Hepatocyte (in vitro differentiated cells): ENCODE data around the gene TMEM192. TPM values are rescaled to one million over a fixed set of nuclear protein-coding genes. Genes with fewer than 3 reads are reported as not detected.
"Not testable (repeated sequence)": the region's sequence is repeated elsewhere in the genome, so short reads cannot be mapped to it uniquely, and the experiment has no call there.

Experiments used
- DNase-seq: peaks from one replicate; pipeline ENCODE4 v3.0.0-alpha.2; 2016; ENCODE audit warnings: low spot score
- H2AFZ ChIP-seq: fragments of 200-600 bp; sonication (generic); 2 replicates; pipeline ENCODE4 v1.6.0; 2016; ENCODE audit warnings: antibody characterized with exemption, mild to moderate bottlenecking
- H3K27ac ChIP-seq: fragments of 200-600 bp; sonication (generic); 2 replicates; pipeline ENCODE4 v1.5.1; 2016; ENCODE audit warnings: mild to moderate bottlenecking
- H3K27me3 ChIP-seq: fragments of 200-600 bp; sonication (generic); 2 replicates; pipeline ENCODE4 v1.6.1; 2016
- H3K36me3 ChIP-seq: fragments of 200-600 bp; sonication (generic); replicated peaks from 2 replicates; pipeline ENCODE4 v1.5.1; 2016; ENCODE audit warnings: low read depth; ENCODE audit not compliant: insufficient read depth
- H3K4me1 ChIP-seq: fragments of 200-600 bp; sonication (generic); 2 replicates; pipeline ENCODE4 v1.5.1; 2016; ENCODE audit warnings: mild to moderate bottlenecking, moderate library complexity; ENCODE audit not compliant: insufficient read depth
- H3K4me2 ChIP-seq: fragments of 200-600 bp; sonication (generic); 2 replicates; pipeline ENCODE4 v1.6.0; 2016
- H3K4me3 ChIP-seq: fragments of 200-600 bp; sonication (generic); 2 replicates; pipeline ENCODE4 v1.5.1; 2016; ENCODE audit warnings: mild to moderate bottlenecking
- H3K79me2 ChIP-seq: fragments of 200-600 bp; sonication (generic); 2 replicates; pipeline ENCODE4 v1.6.0; 2017; ENCODE audit warnings: mild to moderate bottlenecking
- H3K9me2 ChIP-seq: fragments of 200-600 bp; sonication (generic); replicated peaks from 2 replicates; pipeline ENCODE4 v1.6.0; 2017; ENCODE audit warnings: mild to moderate bottlenecking; ENCODE audit not compliant: insufficient read depth
- H3K9me3 ChIP-seq: fragments of 200-600 bp; sonication (generic); 2 replicates; pipeline ENCODE4 v1.5.1; 2016; ENCODE audit warnings: low read depth, mild to moderate bottlenecking
- H4K20me1 ChIP-seq: fragments of 200-600 bp; sonication (generic); 2 replicates; pipeline ENCODE4 v1.6.0; 2016; ENCODE audit warnings: mild to moderate bottlenecking; ENCODE audit not compliant: insufficient read depth, poor library complexity, severe bottlenecking
- EZH2 ChIP-seq: fragments of 200-600 bp; sonication (generic); IDR thresholded peaks from 2 replicates; pipeline ENCODE4 v1.6.1; 2016; ENCODE audit warnings: antibody characterized with exemption, mild to moderate bottlenecking, borderline replicate concordance
- EZH2phosphoT487 ChIP-seq: fragments of 200-600 bp; sonication (generic); IDR thresholded peaks from one replicate; pipeline ENCODE4 v1.6.1; 2018; ENCODE audit warnings: antibody characterized with exemption, mild to moderate bottlenecking, low read depth, moderate library complexity; ENCODE audit not compliant: unreplicated experiment, severe bottlenecking
- WGBS: methylation state at CpG from one replicate; pipeline ENCODE4 v1.1.6; 2016; ENCODE audit warnings: low lambda C conversion rate; ENCODE audit errors: missing lambda C conversion rate; 5-methylcytosine and 5-hydroxymethylcytosine counted together
- polyA plus RNA-seq: library from polyadenylated mRNA; unstranded; fragments of >200 nt; fragmentation: Nextera tagmentation; extraction: Ambion mirVana; gene quantifications from 2 replicates; pipeline ENCODE4 v1.2.1, GENCODE V29; 2016
- total RNA-seq: library from RNA; depleted of rRNA; stranded (reverse); fragments of >200 nt; gene quantifications from 2 replicates; pipeline ENCODE4 v1.2.3, GENCODE V29; 2014
- TF ChIP-seq, protein P1 (sequence below): fragments of 200-600 bp; sonication (generic); IDR thresholded peaks from 2 replicates; pipeline ENCODE4 v1.5.1; 2016; ENCODE audit warnings: antibody characterized with exemption, mild to moderate bottlenecking; ENCODE audit not compliant: poor library complexity

The TMEM192 gene
- total and polyA plus RNA-seq, 2 experiments from 2014 or later, result 22.5 to 34.7 TPM

DNA sequence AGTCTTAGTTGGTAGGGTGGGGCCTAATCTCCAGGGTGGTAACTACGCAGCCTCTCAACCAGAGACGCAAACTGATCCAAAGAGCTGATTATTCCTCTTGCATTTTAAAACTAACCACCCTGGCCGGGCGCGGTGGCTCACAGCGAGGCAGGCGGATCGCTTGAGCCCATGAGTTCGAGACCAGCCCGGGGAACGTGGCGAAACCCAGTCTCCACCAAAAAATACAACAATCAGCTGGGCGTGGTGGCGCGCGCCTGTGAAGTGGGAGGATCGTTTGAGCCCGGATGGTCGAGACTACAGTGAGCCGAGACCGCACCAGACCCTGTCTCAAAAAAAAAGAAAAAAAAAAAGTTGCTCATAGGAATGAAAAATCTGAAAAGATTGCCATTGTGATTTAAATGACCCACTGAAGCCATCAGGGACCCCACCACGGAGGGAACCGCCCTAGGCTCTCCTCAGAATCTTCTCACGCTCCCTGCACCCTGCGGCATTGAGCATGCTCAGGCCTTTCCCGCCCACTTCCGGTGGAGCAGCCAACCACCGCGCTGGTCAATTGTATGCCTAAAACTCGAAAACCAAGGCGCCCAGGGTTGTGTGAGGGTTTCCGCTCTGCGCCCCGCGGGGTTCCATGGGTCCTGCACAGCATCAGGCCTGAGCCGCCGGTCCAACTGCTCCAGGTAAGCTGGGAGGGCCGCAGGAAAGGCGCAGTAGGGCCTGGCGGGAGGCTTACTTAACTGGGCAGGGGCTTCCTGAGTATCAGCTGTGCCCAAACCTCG is 81.0 kb downstream of the TMEM192 start, which contains the start of gene TRIM60:
Gene TRIM60, plus strand, starts transcription at position 564 of the 776 bp plus-strand sequence. CDS start 8,074 bp downstream, outside the sequence.
- no peak for DNase-seq
- 98% methylated on average over 41 of the region's 41 CpGs for WGBS
- H3K79me2 ChIP-seq, result no peaks in the 10 kb centered on the region
- no peak within 1 kb of the TSS for H2AFZ ChIP-seq
- no peak within 1 kb of the TSS for H3K4me3 ChIP-seq
- no peaks in the 10 kb centered on the region for H3K27me3 ChIP-seq
- H3K36me3 ChIP-seq, result no peaks in the 10 kb centered on the region
- no peak within 1 kb of the TSS for H3K4me2 ChIP-seq
- no peak within 1 kb of the TSS for H3K27ac ChIP-seq
- H3K9me3 ChIP-seq, result no peaks in the 10 kb centered on the region
- no peaks in the 10 kb centered on the region for H3K9me2 ChIP-seq
- H4K20me1 ChIP-seq, result no peaks in the 10 kb centered on the region
- TF ChIP-seq EZH2phosphoT487, result no peak
- TF ChIP-seq, protein P1, sequence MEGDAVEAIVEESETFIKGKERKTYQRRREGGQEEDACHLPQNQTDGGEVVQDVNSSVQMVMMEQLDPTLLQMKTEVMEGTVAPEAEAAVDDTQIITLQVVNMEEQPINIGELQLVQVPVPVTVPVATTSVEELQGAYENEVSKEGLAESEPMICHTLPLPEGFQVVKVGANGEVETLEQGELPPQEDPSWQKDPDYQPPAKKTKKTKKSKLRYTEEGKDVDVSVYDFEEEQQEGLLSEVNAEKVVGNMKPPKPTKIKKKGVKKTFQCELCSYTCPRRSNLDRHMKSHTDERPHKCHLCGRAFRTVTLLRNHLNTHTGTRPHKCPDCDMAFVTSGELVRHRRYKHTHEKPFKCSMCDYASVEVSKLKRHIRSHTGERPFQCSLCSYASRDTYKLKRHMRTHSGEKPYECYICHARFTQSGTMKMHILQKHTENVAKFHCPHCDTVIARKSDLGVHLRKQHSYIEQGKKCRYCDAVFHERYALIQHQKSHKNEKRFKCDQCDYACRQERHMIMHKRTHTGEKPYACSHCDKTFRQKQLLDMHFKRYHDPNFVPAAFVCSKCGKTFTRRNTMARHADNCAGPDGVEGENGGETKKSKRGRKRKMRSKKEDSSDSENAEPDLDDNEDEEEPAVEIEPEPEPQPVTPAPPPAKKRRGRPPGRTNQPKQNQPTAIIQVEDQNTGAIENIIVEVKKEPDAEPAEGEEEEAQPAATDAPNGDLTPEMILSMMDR, result no peak
- no peak for TF ChIP-seq EZH2
- no peaks in the 10 kb centered on the region for H3K4me1 ChIP-seq

DNA sequence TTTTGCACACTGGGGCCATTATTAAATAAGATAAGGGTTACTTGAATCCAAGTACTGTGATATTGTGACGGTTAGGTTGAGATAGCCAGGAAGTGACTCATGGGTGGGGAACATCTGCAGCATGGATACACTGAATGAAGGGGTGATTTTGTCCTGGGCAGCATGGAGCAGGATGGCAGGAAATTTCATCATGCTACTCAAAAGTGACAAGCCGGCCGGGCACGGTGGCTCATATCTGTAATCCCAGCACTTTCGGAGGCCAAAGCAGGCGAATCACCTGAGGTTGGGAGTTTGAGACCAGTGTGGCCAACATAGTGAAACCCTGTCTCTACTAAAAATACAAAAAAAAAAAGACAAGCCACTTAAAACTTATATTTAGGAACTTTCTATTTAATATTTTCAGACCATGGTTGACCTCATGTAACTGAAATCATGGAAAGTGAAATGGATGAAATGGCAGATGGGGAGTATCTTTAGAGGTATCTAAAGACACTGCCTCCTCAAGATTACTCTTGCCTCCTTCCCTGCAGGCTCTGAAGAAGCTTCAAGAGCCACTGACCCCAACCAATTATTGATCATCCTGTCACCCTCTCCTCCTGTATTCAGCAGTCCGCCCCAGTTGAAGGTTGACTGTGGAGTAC is 84.8 kb downstream of the TMEM192 start:
- no peaks in the 10 kb centered on the region for H3K9me3 ChIP-seq
- H3K4me1 ChIP-seq, result no peaks in the 10 kb centered on the region
- no peak overlapping the region for H3K27ac ChIP-seq
- H3K4me2 ChIP-seq, result no peak overlapping the region
- H3K36me3 ChIP-seq, result no peaks in the 10 kb centered on the region
- no peaks in the 10 kb centered on the region for H4K20me1 ChIP-seq
- no peak for DNase-seq
- no peaks in the 10 kb centered on the region for H3K27me3 ChIP-seq
- H3K4me3 ChIP-seq, result no peak overlapping the region
- no peak for TF ChIP-seq EZH2phosphoT487
- TF ChIP-seq EZH2, result no peak
- TF ChIP-seq, protein P1, result no peak
- no peak overlapping the region for H2AFZ ChIP-seq
- no peaks in the 10 kb centered on the region for H3K9me2 ChIP-seq
- H3K79me2 ChIP-seq, result no peaks in the 10 kb centered on the region
- WGBS, result 90% methylated on average over 7 of the region's 7 CpGs

DNA sequence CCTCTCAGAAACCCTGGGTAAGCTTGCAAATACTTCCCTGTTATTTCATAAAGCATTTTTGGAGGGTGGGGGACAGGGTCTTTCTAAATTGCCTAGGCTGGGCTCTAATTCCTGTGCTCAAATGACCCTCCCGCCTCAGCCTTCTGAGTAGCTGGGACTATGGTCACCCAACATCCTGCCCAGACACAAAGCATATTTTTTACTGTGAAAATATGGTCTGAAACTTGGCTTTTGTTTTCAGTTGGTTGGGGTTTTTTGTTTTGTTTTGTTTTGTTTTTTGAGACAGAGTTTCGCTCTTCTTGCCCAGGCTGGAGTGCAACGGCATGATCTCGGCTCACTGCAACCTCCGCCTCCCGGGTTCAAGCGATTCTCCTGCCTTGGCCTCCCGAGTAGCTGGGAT is 86.9 kb downstream of the TMEM192 start:
- H3K27ac ChIP-seq, DNase-seq, H3K4me2 ChIP-seq, H4K20me1 ChIP-seq, H3K36me3 ChIP-seq, H3K9me3 ChIP-seq, H3K79me2 ChIP-seq, H3K9me2 ChIP-seq, H3K27me3 ChIP-seq, H2AFZ ChIP-seq, H3K4me3 ChIP-seq, H3K4me1 ChIP-seq: not testable (repeated sequence)
- 93% methylated on average over 8 of the region's 8 CpGs for WGBS

Other genes with a start within 250 kb of the TMEM192 start
- 1.5 and 1.6 TPM in 2 replicates for gene APELA, start 235.7 kb downstream of the TMEM192 start, total RNA-seq
- 0.29 TPM in 1 of 2 replicates, not detected in the other for gene APELA, start 235.7 kb downstream of the TMEM192 start, polyA plus RNA-seq
- not detected in 2 replicates for gene TRIM61, start 135.2 kb downstream of the TMEM192 start, total RNA-seq
- 0.16 TPM in 1 of 2 replicates, not detected in the other for gene TRIM61, start 135.2 kb downstream of the TMEM192 start, polyA plus RNA-seq
- gene TRIM60, start 80.9 kb downstream of the TMEM192 start, total RNA-seq, result not detected in 2 replicates
- gene TRIM60, start 80.9 kb downstream of the TMEM192 start, polyA plus RNA-seq, result not detected in 2 replicates
- gene TRIM75, start 59.0 kb downstream of the TMEM192 start, total RNA-seq, result 0.17 TPM in 1 of 2 replicates, not detected in the other
- not detected in 2 replicates for gene TRIM75, start 59.0 kb downstream of the TMEM192 start, polyA plus RNA-seq
- 16.7 and 21.3 TPM in 2 replicates for gene KLHL2, start 94.7 kb upstream of the TMEM192 start, total RNA-seq
- gene KLHL2, start 94.7 kb upstream of the TMEM192 start, polyA plus RNA-seq, result 7.8 and 8.2 TPM in 2 replicates
- 747 and 796 TPM in 2 replicates for gene MSMO1, start 214.8 kb upstream of the TMEM192 start, total RNA-seq
- gene MSMO1, start 214.8 kb upstream of the TMEM192 start, polyA plus RNA-seq, result 249 and 391 TPM in 2 replicates